ENCODE data around the gene LIPJ.

GRCh38 chr10:88583584-88583957, 3.0 kb upstream of the LIPJ start:
- no peak for TF ChIP-seq CTCF (IDR thresholded peaks at IDR 0.05)
- no peak for TF ChIP-seq POLR2AphosphoS5 (IDR thresholded peaks at IDR 0.05)
- no peak for TF ChIP-seq POLR2A (IDR thresholded peaks at IDR 0.05)

Data from sigmoid colon (tissue), 4 donors.